Fibroblast of villous mesenchyme (primary cell): ENCODE results near the gene NTRK3. TPM values are rescaled to one million over a fixed set of nuclear protein-coding genes. Genes with fewer than 3 reads are reported as not detected.
"Not testable (repeated sequence)": the region's sequence is repeated elsewhere in the genome, so short reads cannot be mapped to it uniquely, and the experiment has no call there.

ENCODE experiments used
- DNase-seq: peaks from one replicate; pipeline ENCODE4 v3.0.0-alpha.2; 2010; ENCODE audit warnings: low read depth
- H3K4me3 ChIP-seq: 2 replicates; pipeline ENCODE4 v1.5.1; 2011; ENCODE audit warnings: low read depth, mild to moderate bottlenecking, low read length
- CTCF ChIP-seq: IDR thresholded peaks from 2 replicates; pipeline ENCODE4 v1.5.1; 2012; ENCODE audit warnings: low read depth, mild to moderate bottlenecking, low read length; ENCODE audit not compliant: insufficient read depth
- total RNA-seq: library from RNA; depleted of rRNA; stranded (reverse); fragments of >200 nt; gene quantifications from 2 replicates; pipeline ENCODE4 v1.2.3, GENCODE V29; 2012

Gene NTRK3
- total RNA-seq, 1 donor, result not detected

- no peak overlapping the region for H3K4me3 ChIP-seq
- TF ChIP-seq CTCF, result no peak
- DNase-seq, result no peak
These were observed 409.8 kb downstream of the NTRK3 start for GRCh38 chr15:87846746-87847145.

- no peak for TF ChIP-seq CTCF
- no peak overlapping the region for H3K4me3 ChIP-seq
- DNase-seq, result no peak
These were observed 413.2 kb downstream of the NTRK3 start for GRCh38 chr15:87843312-87843711.

GRCh38 chr15:87841426-87841998 is 415.0 kb downstream of the NTRK3 start:
- TF ChIP-seq CTCF, result no peak
- no peak for DNase-seq
- H3K4me3 ChIP-seq, result no peak overlapping the region

GRCh38 chr15:87835830-87836229 is 420.7 kb downstream of the NTRK3 start:
- H3K4me3 ChIP-seq, DNase-seq: not testable (repeated sequence)

GRCh38 chr15:87833333-87833732 is 423.2 kb downstream of the NTRK3 start:
- not testable (repeated sequence) for H3K4me3 ChIP-seq, DNase-seq

GRCh38 chr15:87829332-87830050 is 427.0 kb downstream of the NTRK3 start:
- no peak for TF ChIP-seq CTCF

GRCh38 chr15:87828608-87829007 is 427.9 kb downstream of the NTRK3 start:
- H3K4me3 ChIP-seq, result no peak overlapping the region
- DNase-seq, result no peak
- TF ChIP-seq CTCF, result no peak

More at GRCh38 chr15:87829332-87830050, 427.0 kb downstream of the NTRK3 start:
- no peak for DNase-seq
- no peak overlapping the region for H3K4me3 ChIP-seq

- DNase-seq, result peak; percentile 14
- H3K4me3 ChIP-seq, result no peak overlapping the region
- TF ChIP-seq CTCF, result no peak
These were observed 429.4 kb downstream of the NTRK3 start for GRCh38 chr15:87827131-87827530.
